GM12892 (cell line): Measurements from ENCODE around the gene CERS6.

Source experiments
- POLR2A ChIP-seq: IDR thresholded peaks from 2 replicates; pipeline ENCODE4 v1.6.1; 2011; ENCODE audit warnings: low read depth, low read length, control low read depth
- TAF1 ChIP-seq: IDR thresholded peaks from 2 replicates; pipeline ENCODE4 v1.6.1; 2011; ENCODE audit warnings: low read depth, mild to moderate bottlenecking, control low read depth, low read length, borderline replicate concordance

- TF ChIP-seq TAF1 (no peak), POLR2A (no peak)
Measured at GRCh38 chr2:168722592-168722991, 266.5 kb downstream of the CERS6 start.
